Kasumi-1 (cell line): ENCODE data around the gene U2SURP.
"Not testable (repeated sequence)": the region's sequence is repeated elsewhere in the genome, so short reads cannot be mapped to it uniquely, and the experiment has no call there.

Source experiments
- DNase-seq, 2 experiments: peaks; one replicate each; lab custom pipeline; 2025; lab: John Stamatoyannopoulos, UW

Gene U2SURP

GRCh38 chr3:143071776-143072175, 70.4 kb downstream of the U2SURP start:
- no peak for DNase-seq

GRCh38 chr3:143072298-143073020, 71.1 kb downstream of the U2SURP start:
- not testable (repeated sequence) for DNase-seq

GRCh38 chr3:143073541-143073940, 72.2 kb downstream of the U2SURP start:
- not testable (repeated sequence) for DNase-seq

GRCh38 chr3:143073983-143074382, 72.6 kb downstream of the U2SURP start:
- DNase-seq = not testable (repeated sequence)

GRCh38 chr3:143078883-143079282, 77.5 kb downstream of the U2SURP start:
- no peak for DNase-seq

- no peak for DNase-seq
These were observed 78.8 kb downstream of the U2SURP start for GRCh38 chr3:143080196-143080595.

GRCh38 chr3:143081365-143081764, 80.0 kb downstream of the U2SURP start:
- no peak for DNase-seq

GRCh38 chr3:143081844-143082778, 80.7 kb downstream of the U2SURP start:
- DNase-seq = peak; percentile 29 to 30

GRCh38 chr3:143083781-143084180, 82.4 kb downstream of the U2SURP start:
- DNase-seq = no peak

- DNase-seq = peak; percentile 45 to 63
These were observed 83.7 kb downstream of the U2SURP start for GRCh38 chr3:143084856-143085731.

- DNase-seq = no peak
These were observed 87.5 kb downstream of the U2SURP start for GRCh38 chr3:143088835-143089234.

GRCh38 chr3:143089965-143090364, 88.6 kb downstream of the U2SURP start:
- DNase-seq = no peak

- no peak for DNase-seq
These were observed 89.1 kb downstream of the U2SURP start for GRCh38 chr3:143090486-143090885.

- DNase-seq = no peak
These were observed 89.8 kb downstream of the U2SURP start for GRCh38 chr3:143090976-143091837.

- no peak for DNase-seq
These were observed 90.8 kb downstream of the U2SURP start for GRCh38 chr3:143092191-143092590.

- DNase-seq = no peak
These were observed 94.4 kb downstream of the U2SURP start for GRCh38 chr3:143095813-143096212.

- no peak for DNase-seq
These were observed 96.8 kb downstream of the U2SURP start for GRCh38 chr3:143098032-143098764.

- no peak for DNase-seq
These were observed 97.8 kb downstream of the U2SURP start for GRCh38 chr3:143099210-143099609.

- DNase-seq = no peak
These were observed 98.3 kb downstream of the U2SURP start for GRCh38 chr3:143099690-143100089.

GRCh38 chr3:143100451-143100850, 99.1 kb downstream of the U2SURP start:
- DNase-seq = no peak
